Epithelial cell of esophagus (primary cell): ENCODE measurements around the gene SLC28A1.

ENCODE experiments used
- DNase-seq: peaks from one replicate; pipeline ENCODE4 v3.0.0; 2010; ENCODE audit warnings: low read depth
- H3K4me3 ChIP-seq: 2 replicates; pipeline ENCODE4 v1.5.1; 2011; ENCODE audit warnings: mild to moderate bottlenecking, low read length, control low read depth
- TF ChIP-seq, protein P1 (sequence below): IDR thresholded peaks from 2 replicates; pipeline ENCODE4 v1.5.1; 2011; ENCODE audit warnings: low read depth, mild to moderate bottlenecking, low read length, control low read depth, inconsistent platforms; ENCODE audit not compliant: insufficient read depth; ENCODE audit errors: missing control alignments

The SLC28A1 gene

DNA sequence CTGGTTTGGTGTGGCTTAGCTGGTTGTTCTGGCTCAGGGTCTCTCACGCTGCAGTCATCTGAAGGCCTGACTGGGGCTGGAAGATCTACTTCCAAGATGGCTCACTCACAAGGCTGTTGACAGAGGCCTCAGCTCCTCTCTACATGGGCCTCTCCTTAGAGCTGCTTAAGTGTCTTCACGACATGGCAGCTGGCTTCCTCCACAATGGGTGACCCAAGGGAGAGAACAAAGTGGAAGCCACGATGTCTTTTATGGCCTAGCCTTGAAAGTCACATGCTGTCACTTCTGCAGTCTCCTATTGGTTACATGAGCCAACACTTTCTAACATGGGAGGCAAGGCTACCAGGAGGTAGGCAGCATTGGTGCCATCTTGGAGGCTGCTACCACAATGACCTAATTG is 83.8 kb downstream of the SLC28A1 start:
- TF ChIP-seq, protein P1, sequence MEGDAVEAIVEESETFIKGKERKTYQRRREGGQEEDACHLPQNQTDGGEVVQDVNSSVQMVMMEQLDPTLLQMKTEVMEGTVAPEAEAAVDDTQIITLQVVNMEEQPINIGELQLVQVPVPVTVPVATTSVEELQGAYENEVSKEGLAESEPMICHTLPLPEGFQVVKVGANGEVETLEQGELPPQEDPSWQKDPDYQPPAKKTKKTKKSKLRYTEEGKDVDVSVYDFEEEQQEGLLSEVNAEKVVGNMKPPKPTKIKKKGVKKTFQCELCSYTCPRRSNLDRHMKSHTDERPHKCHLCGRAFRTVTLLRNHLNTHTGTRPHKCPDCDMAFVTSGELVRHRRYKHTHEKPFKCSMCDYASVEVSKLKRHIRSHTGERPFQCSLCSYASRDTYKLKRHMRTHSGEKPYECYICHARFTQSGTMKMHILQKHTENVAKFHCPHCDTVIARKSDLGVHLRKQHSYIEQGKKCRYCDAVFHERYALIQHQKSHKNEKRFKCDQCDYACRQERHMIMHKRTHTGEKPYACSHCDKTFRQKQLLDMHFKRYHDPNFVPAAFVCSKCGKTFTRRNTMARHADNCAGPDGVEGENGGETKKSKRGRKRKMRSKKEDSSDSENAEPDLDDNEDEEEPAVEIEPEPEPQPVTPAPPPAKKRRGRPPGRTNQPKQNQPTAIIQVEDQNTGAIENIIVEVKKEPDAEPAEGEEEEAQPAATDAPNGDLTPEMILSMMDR, result no peak
- H3K4me3 ChIP-seq, result no peak overlapping the region
- DNase-seq, result no peak

DNA sequence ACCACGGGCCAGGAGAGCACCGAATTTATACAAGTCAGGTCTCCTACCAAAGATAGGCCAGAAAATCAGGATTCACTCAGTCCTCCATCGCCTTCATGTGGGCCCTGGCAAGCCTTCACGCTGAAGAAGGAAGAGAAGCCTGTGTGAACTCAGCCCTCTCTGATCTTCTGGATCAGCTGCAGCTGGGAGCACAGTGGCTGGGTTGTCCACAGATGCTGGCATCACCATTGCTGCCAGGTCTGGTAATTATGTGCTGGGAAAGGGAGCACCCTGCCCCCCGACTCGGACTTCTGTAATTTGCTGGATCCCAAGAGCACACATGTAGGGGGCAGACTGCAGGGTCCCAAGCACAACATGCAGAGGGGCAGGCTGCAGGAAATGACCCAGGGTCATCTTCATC is 84.8 kb downstream of the SLC28A1 start:
- H3K4me3 ChIP-seq, result no peak overlapping the region
- TF ChIP-seq, protein P1, result no peak
- DNase-seq, result no peak

DNA sequence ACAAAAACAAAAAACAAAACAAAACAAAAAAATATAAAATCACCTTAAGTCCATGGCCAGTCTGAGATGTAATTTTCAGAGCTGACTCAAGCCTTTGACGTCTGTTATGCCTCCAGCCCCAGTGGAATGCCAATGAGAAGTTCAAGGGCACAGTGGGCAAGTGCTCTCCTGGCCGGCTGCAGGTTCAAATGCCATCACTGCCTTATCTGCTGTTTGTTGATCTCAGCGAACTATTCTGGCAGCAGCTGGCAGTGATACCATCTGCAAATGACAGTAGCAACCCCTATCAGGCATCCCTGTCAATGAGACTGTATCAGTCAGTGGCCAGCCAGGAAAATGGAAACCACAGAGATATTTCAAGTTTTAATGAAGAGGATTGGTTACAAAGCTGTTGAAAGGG is 86.4 kb downstream of the SLC28A1 start:
- no peak overlapping the region for H3K4me3 ChIP-seq
- no peak for DNase-seq
- TF ChIP-seq, protein P1, result no peak

DNA sequence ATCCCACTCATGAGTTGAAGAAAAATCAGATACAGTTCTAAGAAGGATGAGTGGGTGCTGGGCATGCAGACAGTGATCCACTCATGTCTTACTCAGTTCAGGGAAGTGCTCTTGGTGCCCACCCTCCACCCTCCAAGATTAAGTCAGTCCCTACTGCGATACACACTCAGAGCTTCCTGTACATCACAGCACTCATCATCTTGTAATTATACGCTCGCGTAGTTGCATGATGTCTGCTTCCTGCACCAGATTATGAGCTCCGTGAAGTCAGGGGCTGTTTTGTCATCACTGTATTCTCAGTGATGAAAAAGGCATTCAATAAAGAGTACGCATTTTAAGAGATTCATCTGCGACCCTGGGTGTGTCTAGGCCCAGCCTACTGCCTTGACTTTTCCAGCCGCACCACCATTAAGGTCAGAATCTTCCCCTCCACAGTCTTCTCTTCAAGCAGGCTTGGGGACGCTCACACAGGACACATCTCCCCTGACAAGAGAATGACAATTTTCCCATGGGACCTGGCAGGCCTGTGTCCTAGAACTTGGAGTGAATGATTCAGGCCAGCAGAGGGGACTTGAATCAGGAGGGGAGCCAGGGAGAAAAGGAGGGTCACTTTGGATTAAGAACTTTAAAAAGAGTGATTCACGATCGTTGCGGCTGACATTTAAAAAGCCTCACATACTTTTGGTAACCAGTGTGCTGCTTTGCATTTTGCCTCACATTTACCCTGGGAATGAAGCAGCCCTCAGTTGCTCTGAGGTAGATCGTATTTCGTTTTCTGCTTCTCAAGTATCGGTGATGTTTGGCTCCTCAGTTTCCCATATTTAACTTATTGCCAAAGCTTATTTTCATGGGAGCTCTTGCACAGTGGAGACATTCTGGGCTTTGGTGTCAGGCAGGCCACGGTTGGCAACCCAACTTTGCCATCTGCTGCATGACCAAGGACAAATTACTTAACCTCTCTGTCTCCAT is 89.3 kb downstream of the SLC28A1 start:
- TF ChIP-seq, protein P1, result no peak
- no peak for DNase-seq
- no peak overlapping the region for H3K4me3 ChIP-seq

DNA sequence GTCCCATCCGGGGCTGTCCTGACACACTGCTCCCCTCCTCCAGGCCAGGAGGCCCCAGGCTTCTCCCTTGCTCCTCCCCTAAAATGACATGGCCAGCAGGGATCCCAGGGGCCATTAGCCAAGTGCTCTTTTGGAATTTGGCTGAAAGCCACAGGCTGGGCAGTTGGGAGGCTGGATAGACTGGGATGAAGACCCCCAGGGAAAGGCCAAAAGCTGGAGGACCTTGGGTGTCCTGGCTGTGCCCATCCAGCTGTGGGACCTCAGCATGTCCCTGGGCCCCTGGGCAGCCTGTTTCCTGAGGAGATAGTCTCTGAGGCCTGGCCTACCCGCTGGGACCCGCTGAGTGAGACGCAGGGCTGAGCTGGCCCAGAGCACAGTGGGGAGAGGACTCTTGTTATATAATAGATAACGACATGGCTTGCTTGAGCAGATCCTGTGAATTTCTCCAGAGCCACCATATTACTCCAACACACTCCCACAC is 91.4 kb downstream of the SLC28A1 start:
- TF ChIP-seq, protein P1, result no peak
- no peak overlapping the region for H3K4me3 ChIP-seq
- no peak for DNase-seq

DNA sequence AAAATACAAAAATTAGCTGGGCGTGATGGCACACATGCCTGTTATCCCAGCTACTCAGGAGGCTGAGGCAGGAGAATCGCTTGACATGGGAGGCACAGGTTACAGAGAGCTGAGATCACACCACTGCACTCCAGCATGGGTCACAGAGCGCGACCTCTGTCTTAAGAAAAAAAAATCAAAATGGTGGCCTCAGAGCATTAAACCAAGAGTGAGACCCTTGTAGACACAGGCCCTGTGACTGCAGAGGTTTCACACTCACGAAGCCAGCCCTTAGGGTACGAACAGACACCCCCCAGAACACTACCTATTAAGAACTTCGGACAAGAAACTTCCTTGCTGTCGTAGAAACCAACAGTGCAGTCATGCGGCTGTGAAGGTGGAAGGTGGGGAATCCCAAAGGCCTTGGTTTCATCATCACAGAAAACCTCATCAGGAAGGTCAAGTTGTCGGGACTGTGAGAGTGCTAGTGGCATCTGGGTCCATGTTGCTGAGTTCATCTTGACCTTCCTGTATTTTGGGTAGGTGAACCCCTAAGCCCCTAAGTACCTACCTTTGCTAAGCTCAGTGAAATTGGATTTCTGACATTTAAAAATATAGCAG is 92.4 kb downstream of the SLC28A1 start:
- no peak for DNase-seq
- TF ChIP-seq, protein P1, result no peak
- no peak overlapping the region for H3K4me3 ChIP-seq
